ENCODE results near the gene LTB4R.

LTB4R gene

GRCh38 chr14:24338843-24339242, 27.5 kb downstream of the LTB4R start:
- Histone ChIP-seq H4K8ac (ENCODE audit: low read depth, low read length) (no peak overlapping the region), H3K4me2 (ENCODE audit: low read length) (peak overlapping the region; percentile 16), H3K4ac (ENCODE audit: low read depth, low read length) (no peak overlapping the region), H4K91ac (ENCODE audit: low read depth, low read length) (no peak overlapping the region), H3K14ac (ENCODE audit: low read length) (no peak overlapping the region), H4K12ac (ENCODE audit: low read depth, low read length) (no peak overlapping the region), H3K4me3 (ENCODE audit: low read depth, low read length) (no peak overlapping the region), H3K23ac (ENCODE audit: low read length) (no peak overlapping the region), H3K36me3 (ENCODE audit: control insufficient read depth in 1 of 2, insufficient read depth in 2 of 2, low read length in 2 of 2) (no peaks in the 10 kb centered on the region), H3K9me3 (ENCODE audit: insufficient read depth, low read depth, low read length) (peaks cover 9% of the 10 kb centered on the region), H2AFZ (ENCODE audit: insufficient read depth, low read length, poor library complexity) (no peak overlapping the region), H2BK120ac (ENCODE audit: insufficient read depth, low read length, poor library complexity) (no peak overlapping the region), H3K27me3 (ENCODE audit: insufficient read depth, low read length) (peaks cover 43% of the 10 kb centered on the region), H2BK12ac (ENCODE audit: low read length) (no peak overlapping the region), H3K79me1 (ENCODE audit: low read length) (peaks cover 4% of the 10 kb centered on the region), H2BK5ac (ENCODE audit: low read depth, low read length, poor library complexity) (no peak overlapping the region), H2AK5ac (ENCODE audit: low read length) (no peak overlapping the region), H3K79me2 (ENCODE audit: control insufficient read depth, insufficient read depth, low read length, poor library complexity) (peaks cover 3% of the 10 kb centered on the region), H3K9ac (ENCODE audit: low read length) (no peak overlapping the region), H3K4me1 (ENCODE audit: control insufficient read depth in 1 of 2, insufficient read depth in 2 of 2, low read length in 2 of 2) (peaks cover 22 to 24% of the 10 kb centered on the region in 2 experiments), H3K18ac (ENCODE audit: low read length) (no peak overlapping the region), H3K27ac (ENCODE audit: low read depth, low read length) (no peak overlapping the region)
- no peak for DNase-seq
- WGBS (ENCODE audit: extremely low coverage, insufficient coverage, insufficient read length): no CpG with 5 or more reads among the region's 14 CpGs

- no CpG with 5 or more reads among the region's 51 CpGs for WGBS (ENCODE audit: extremely low coverage, insufficient coverage, insufficient read length)
- Histone ChIP-seq H4K8ac (ENCODE audit: low read depth, low read length) (no peak within 1 kb of the TSS), H2AFZ (ENCODE audit: insufficient read depth, low read length, poor library complexity) (peak within 1 kb of the TSS; percentile 8), H4K12ac (ENCODE audit: low read depth, low read length) (no peak within 1 kb of the TSS), H3K27ac (ENCODE audit: low read depth, low read length) (no peak within 1 kb of the TSS), H3K4me3 (ENCODE audit: low read depth, low read length) (peak within 1 kb of the TSS; percentile 46), H2BK12ac (ENCODE audit: low read length) (no peak within 1 kb of the TSS), H4K91ac (ENCODE audit: low read depth, low read length) (no peak within 1 kb of the TSS), H3K18ac (ENCODE audit: low read length) (no peak within 1 kb of the TSS), H3K4ac (ENCODE audit: low read depth, low read length) (no peak within 1 kb of the TSS), H3K36me3 (ENCODE audit: control insufficient read depth in 1 of 2, insufficient read depth in 2 of 2, low read length in 2 of 2) (no peaks in the 10 kb centered on the region), H2BK120ac (ENCODE audit: insufficient read depth, low read length, poor library complexity) (no peak within 1 kb of the TSS), H3K9me3 (ENCODE audit: insufficient read depth, low read depth, low read length) (peaks cover 9% of the 10 kb centered on the region), H3K23ac (ENCODE audit: low read length) (no peak within 1 kb of the TSS), H3K79me1 (ENCODE audit: low read length) (peaks cover 3% of the 10 kb centered on the region), H3K79me2 (ENCODE audit: control insufficient read depth, insufficient read depth, low read length, poor library complexity) (peaks cover 3% of the 10 kb centered on the region), H3K4me1 (ENCODE audit: control insufficient read depth in 1 of 2, insufficient read depth in 2 of 2, low read length in 2 of 2) (peaks cover 21 to 24% of the 10 kb centered on the region in 2 experiments), H2BK5ac (ENCODE audit: low read depth, low read length, poor library complexity) (no peak within 1 kb of the TSS), H3K4me2 (ENCODE audit: low read length) (peak within 1 kb of the TSS; percentile 16), H3K27me3 (ENCODE audit: insufficient read depth, low read length) (peaks cover 39% of the 10 kb centered on the region), H3K14ac (ENCODE audit: low read length) (no peak within 1 kb of the TSS), H3K9ac (ENCODE audit: low read length) (no peak within 1 kb of the TSS), H2AK5ac (ENCODE audit: low read length) (no peak within 1 kb of the TSS)
- DNase-seq: no peak
These were observed 28.2 kb downstream of the LTB4R start, which contains the start of gene RIPK3 for GRCh38 chr14:24339284-24340151. Gene RIPK3, minus strand, starts transcription at chr14:24339991. Its CDS starts 165 bp downstream, at chr14:24339826.

GRCh38 chr14:24340606-24341005, 29.3 kb downstream of the LTB4R start:
- Histone ChIP-seq H3K14ac (ENCODE audit: low read length) (no peak overlapping the region), H3K4me3 (ENCODE audit: low read depth, low read length) (no peak overlapping the region), H3K9ac (ENCODE audit: low read length) (no peak overlapping the region), H3K4me1 (ENCODE audit: control insufficient read depth in 1 of 2, insufficient read depth in 2 of 2, low read length in 2 of 2) (peaks cover 11 to 14% of the 10 kb centered on the region in 2 experiments), H3K18ac (ENCODE audit: low read length) (no peak overlapping the region), H2BK12ac (ENCODE audit: low read length) (no peak overlapping the region), H2AK5ac (ENCODE audit: low read length) (no peak overlapping the region), H3K27ac (ENCODE audit: low read depth, low read length) (no peak overlapping the region), H2AFZ (ENCODE audit: insufficient read depth, low read length, poor library complexity) (no peak overlapping the region), H4K91ac (ENCODE audit: low read depth, low read length) (no peak overlapping the region), H3K4me2 (ENCODE audit: low read length) (no peak overlapping the region), H4K12ac (ENCODE audit: low read depth, low read length) (no peak overlapping the region), H2BK5ac (ENCODE audit: low read depth, low read length, poor library complexity) (no peak overlapping the region), H4K8ac (ENCODE audit: low read depth, low read length) (no peak overlapping the region), H3K79me2 (ENCODE audit: control insufficient read depth, insufficient read depth, low read length, poor library complexity) (no peaks in the 10 kb centered on the region), H3K23ac (ENCODE audit: low read length) (no peak overlapping the region), H3K79me1 (ENCODE audit: low read length) (no peaks in the 10 kb centered on the region), H3K9me3 (ENCODE audit: insufficient read depth, low read depth, low read length) (peaks cover 9% of the 10 kb centered on the region), H3K27me3 (ENCODE audit: insufficient read depth, low read length) (peaks cover 34% of the 10 kb centered on the region), H3K4ac (ENCODE audit: low read depth, low read length) (no peak overlapping the region), H3K36me3 (ENCODE audit: control insufficient read depth in 1 of 2, insufficient read depth in 2 of 2, low read length in 2 of 2) (no peaks in the 10 kb centered on the region), H2BK120ac (ENCODE audit: insufficient read depth, low read length, poor library complexity) (no peak overlapping the region)
- no CpG with 5 or more reads among the region's 1 CpG for WGBS (ENCODE audit: extremely low coverage, insufficient coverage, insufficient read length)
- no peak for DNase-seq

- H2BK5ac ChIP-seq (ENCODE audit: low read depth, low read length, poor library complexity): no peak overlapping the region
- no peak overlapping the region for H4K8ac ChIP-seq (ENCODE audit: low read depth, low read length)
- H2BK12ac ChIP-seq (ENCODE audit: low read length): no peak overlapping the region
- H3K4me1 ChIP-seq (ENCODE audit: control insufficient read depth in 1 of 2, insufficient read depth in 2 of 2, low read length in 2 of 2): peaks cover 7 to 8% of the 10 kb centered on the region in 2 experiments
- no peak overlapping the region for H3K18ac ChIP-seq (ENCODE audit: low read length)
- no peak overlapping the region for H3K27ac ChIP-seq (ENCODE audit: low read depth, low read length)
- no peak overlapping the region for H3K23ac ChIP-seq (ENCODE audit: low read length)
- H3K9ac ChIP-seq (ENCODE audit: low read length): no peak overlapping the region
- H3K4me2 ChIP-seq (ENCODE audit: low read length): no peak overlapping the region
- no peaks in the 10 kb centered on the region for H3K79me1 ChIP-seq (ENCODE audit: low read length)
- no peak overlapping the region for H3K4ac ChIP-seq (ENCODE audit: low read depth, low read length)
- H3K27me3 ChIP-seq (ENCODE audit: insufficient read depth, low read length): peaks cover 34% of the 10 kb centered on the region
- H2AK5ac ChIP-seq (ENCODE audit: low read length): no peak overlapping the region
- H3K9me3 ChIP-seq (ENCODE audit: insufficient read depth, low read depth, low read length): peaks cover 11% of the 10 kb centered on the region
- no peak overlapping the region for H4K91ac ChIP-seq (ENCODE audit: low read depth, low read length)
- no peak overlapping the region for H2AFZ ChIP-seq (ENCODE audit: insufficient read depth, low read length, poor library complexity)
- no peaks in the 10 kb centered on the region for H3K36me3 ChIP-seq (ENCODE audit: control insufficient read depth in 1 of 2, insufficient read depth in 2 of 2, low read length in 2 of 2)
- DNase-seq: no peak
- H3K79me2 ChIP-seq (ENCODE audit: control insufficient read depth, insufficient read depth, low read length, poor library complexity): no peaks in the 10 kb centered on the region
- WGBS (ENCODE audit: extremely low coverage, insufficient coverage, insufficient read length): no CpG with 5 or more reads among the region's 4 CpGs
- H3K14ac ChIP-seq (ENCODE audit: low read length): no peak overlapping the region
- no peak overlapping the region for H4K12ac ChIP-seq (ENCODE audit: low read depth, low read length)
- no peak overlapping the region for H2BK120ac ChIP-seq (ENCODE audit: insufficient read depth, low read length, poor library complexity)
- no peak overlapping the region for H3K4me3 ChIP-seq (ENCODE audit: low read depth, low read length)
These were observed 31.6 kb downstream of the LTB4R start for GRCh38 chr14:24342889-24343288.
